ENCODE measurements around the gene PKP1. TPM values are rescaled to one million over a fixed set of nuclear protein-coding genes. Genes with fewer than 3 reads are reported as not detected.

The PKP1 gene
- polyA plus RNA-seq, 1 donor (not counting 4 experiments of a cell fraction or from before 2014, with no cell fraction given) = 169 TPM

- Histone ChIP-seq H3K79me2 (ENCODE audit: control insufficient read depth, insufficient read depth, low read length) (peaks cover 32% of the 10 kb centered on the region), H3K9me1 (ENCODE audit: control insufficient read depth, extremely low read depth, insufficient read depth, low read length) (peaks cover under 1% of the 10 kb centered on the region), H4K20me1 (ENCODE audit: control insufficient read depth, extremely low read depth, insufficient read depth, low read length) (no peaks in the 10 kb centered on the region), H3K27me3 (ENCODE audit: control insufficient read depth, extremely low read depth, insufficient read depth, low read length) (no peaks in the 10 kb centered on the region), H3K9ac (ENCODE audit: control insufficient read depth, extremely low read depth, insufficient read depth, low read length) (no peak overlapping the region), H3K9me3 (ENCODE audit: control insufficient read depth, low read depth, low read length) (no peaks in the 10 kb centered on the region), H3K4me3 (ENCODE audit: control insufficient read depth in 2 of 3, extremely low read depth in 1 of 3, insufficient read depth in 2 of 3, low read depth in 1 of 3, low read length in 3 of 3) (no peak overlapping the region), H3K27ac (ENCODE audit: control insufficient read depth, insufficient read depth, low read length) (no peak overlapping the region), H2AFZ (ENCODE audit: control insufficient read depth, low read length) (no peak overlapping the region), H3K4me1 (ENCODE audit: control insufficient read depth, extremely low read depth, insufficient read depth, low read length) (peaks cover 30% of the 10 kb centered on the region), H3K36me3 (ENCODE audit: control insufficient read depth in 2 of 2, extremely low read depth in 1 of 2, insufficient read depth in 2 of 2, low read length in 2 of 2) (peaks cover under 1 to 5% of the 10 kb centered on the region in 2 experiments), H3K4me2 (ENCODE audit: control insufficient read depth, extremely low read depth, insufficient read depth, low read depth, low read length) (no peak overlapping the region)
- no peak for DNase-seq (ENCODE audit: low read depth, low spot score)
- TF ChIP-seq CTCF (optimal IDR thresholded peaks at IDR 0.05 in 1 of 3, IDR thresholded peaks at IDR 0.05 in 1 of 3, conservative IDR thresholded peaks at IDR 0.05 in 1 of 3; ENCODE audit: extremely low read depth in 1 of 3, insufficient read depth in 2 of 3, low read length in 3 of 3) (no peak), EZH2 (IDR thresholded peaks at IDR 0.05; ENCODE audit: low read length) (no peak)
- no peak for FAIRE-seq
- dilution Hi-C loops (cut with MboI; ENCODE audit: extremely low pct_ligation_motif_present, low sequenced_read_pairs) = no loop called here
These were observed 2.4 kb upstream of the PKP1 start for GRCh38 chr1:201280884-201281283.

GRCh38 chr1:201281573-201281972 is 1.7 kb upstream of the PKP1 start:
- H3K4me1 ChIP-seq (ENCODE audit: control insufficient read depth, extremely low read depth, insufficient read depth, low read length) = peaks cover 30% of the 10 kb centered on the region
- FAIRE-seq = no peak

More at GRCh38 chr1:201281573-201281972, 1.7 kb upstream of the PKP1 start:
- Histone ChIP-seq H4K20me1 (ENCODE audit: control insufficient read depth, extremely low read depth, insufficient read depth, low read length) (no peaks in the 10 kb centered on the region), H3K79me2 (ENCODE audit: control insufficient read depth, insufficient read depth, low read length) (peaks cover 39% of the 10 kb centered on the region), H3K9me1 (ENCODE audit: control insufficient read depth, extremely low read depth, insufficient read depth, low read length) (peaks cover 2% of the 10 kb centered on the region), H3K4me3 (ENCODE audit: control insufficient read depth in 2 of 3, extremely low read depth in 1 of 3, insufficient read depth in 2 of 3, low read depth in 1 of 3, low read length in 3 of 3) (no peak overlapping the region), H2AFZ (ENCODE audit: control insufficient read depth, low read length) (no peak overlapping the region), H3K9me3 (ENCODE audit: control insufficient read depth, low read depth, low read length) (no peaks in the 10 kb centered on the region), H3K27me3 (ENCODE audit: control insufficient read depth, extremely low read depth, insufficient read depth, low read length) (no peaks in the 10 kb centered on the region), H3K4me2 (ENCODE audit: control insufficient read depth, extremely low read depth, insufficient read depth, low read depth, low read length) (no peak overlapping the region), H3K36me3 (ENCODE audit: control insufficient read depth in 2 of 2, extremely low read depth in 1 of 2, insufficient read depth in 2 of 2, low read length in 2 of 2) (peaks cover 8 to 9% of the 10 kb centered on the region in 2 experiments), H3K9ac (ENCODE audit: control insufficient read depth, extremely low read depth, insufficient read depth, low read length) (no peak overlapping the region), H3K27ac (ENCODE audit: control insufficient read depth, insufficient read depth, low read length) (no peak overlapping the region)
- TF ChIP-seq CTCF (optimal IDR thresholded peaks at IDR 0.05 in 1 of 3, IDR thresholded peaks at IDR 0.05 in 1 of 3, conservative IDR thresholded peaks at IDR 0.05 in 1 of 3; ENCODE audit: extremely low read depth in 1 of 3, insufficient read depth in 2 of 3, low read length in 3 of 3) (no peak), EZH2 (IDR thresholded peaks at IDR 0.05; ENCODE audit: low read length) (no peak)
- dilution Hi-C loops (cut with MboI; ENCODE audit: extremely low pct_ligation_motif_present, low sequenced_read_pairs) = no loop called here
- no peak for DNase-seq (ENCODE audit: low read depth, low spot score)
